Right ventricle myocardium superior (tissue), 1 donor: ENCODE results near the gene C10orf143. TPM values are rescaled to one million over a fixed set of nuclear protein-coding genes. Genes with fewer than 3 reads are reported as not detected.

Experiments
- ATAC-seq: fragments of 200-7000 bp; cut with Tn5 transposase; one replicate; pipeline ENCODE4 v1.9.1; 2020; ENCODE audit warnings: mild to moderate bottlenecking; ENCODE audit not compliant: poor library complexity
- DNase-seq: peaks from one replicate; pipeline ENCODE4 v3.0.0-alpha.2; 2020
- intact Hi-C: fragments of 100-400 bp; cut with DNase I; formaldehyde crosslinking; loops from one replicate; pipeline ENCODE4 v1.11.2; 2022
- total RNA-seq: library from RNA; stranded (reverse); fragmentation: NEBNext Ultra II Directional; extraction: Animal tissue kit (Norgen Biotek cat#: 25700); gene quantifications from one replicate; pipeline ENCODE4 v1.2.1, GENCODE V29; 2021
- donor health status: DM: no; HTN: yes; CAD: no; lungs with severe emphysema.

The C10orf143 gene
- total RNA-seq, 1 donor from 2014 or later, result 2.2 TPM

- ATAC-seq (no peak), DNase-seq (no peak)
- intact Hi-C loops, result no loop called here
These were observed 43.9 kb downstream of the C10orf143 start for GRCh38 chr10:130066743-130067142.

DNA sequence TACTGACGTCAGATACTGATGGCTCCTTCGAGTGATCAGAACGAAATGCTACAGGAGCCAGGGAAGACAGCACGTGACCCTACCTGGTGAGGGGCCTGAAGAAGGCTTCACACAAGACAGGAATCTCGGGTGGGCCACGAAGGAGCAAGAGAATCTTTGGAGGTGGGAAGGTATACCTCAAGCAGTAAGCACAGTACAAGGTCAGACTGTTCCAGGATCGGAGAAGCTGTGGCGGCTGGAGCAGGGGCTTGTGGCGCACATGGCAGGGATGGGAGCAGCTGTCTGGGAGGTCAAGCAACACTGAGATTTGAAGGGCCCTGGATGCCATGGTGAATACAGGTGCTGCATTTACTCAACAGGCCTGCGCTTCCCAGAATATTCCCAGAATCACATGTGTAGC is 45.4 kb downstream of the C10orf143 start:
- intact Hi-C loops, result no loop called here
- no peak for DNase-seq
- ATAC-seq, result peak; percentile 22

GRCh38 chr10:130064783-130065182 is 45.8 kb downstream of the C10orf143 start:
- ATAC-seq, result peak; percentile 49
- intact Hi-C loops, result no loop called here
- no peak for DNase-seq

DNA sequence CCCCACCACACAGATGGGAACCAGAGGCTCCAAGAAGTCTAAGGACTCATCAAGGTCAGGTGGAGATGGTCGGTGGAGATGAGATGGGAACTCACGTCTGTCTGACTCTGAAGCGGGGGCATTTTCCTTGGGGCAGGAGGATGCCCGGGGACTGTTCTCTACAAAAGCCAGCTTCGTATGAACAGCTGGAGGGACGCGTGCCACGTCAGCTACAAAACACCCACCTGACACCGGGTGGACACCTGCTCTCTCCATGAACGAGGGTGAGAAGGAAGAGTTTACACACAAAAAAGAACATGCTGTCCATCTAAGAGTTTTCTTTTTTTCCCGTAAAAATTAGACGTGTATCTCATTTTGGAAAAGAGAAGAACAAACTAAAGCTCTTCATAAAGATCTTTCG is 47.7 kb downstream of the C10orf143 start:
- no peak for ATAC-seq
- intact Hi-C loops, result no loop called here
- DNase-seq, result no peak

DNA sequence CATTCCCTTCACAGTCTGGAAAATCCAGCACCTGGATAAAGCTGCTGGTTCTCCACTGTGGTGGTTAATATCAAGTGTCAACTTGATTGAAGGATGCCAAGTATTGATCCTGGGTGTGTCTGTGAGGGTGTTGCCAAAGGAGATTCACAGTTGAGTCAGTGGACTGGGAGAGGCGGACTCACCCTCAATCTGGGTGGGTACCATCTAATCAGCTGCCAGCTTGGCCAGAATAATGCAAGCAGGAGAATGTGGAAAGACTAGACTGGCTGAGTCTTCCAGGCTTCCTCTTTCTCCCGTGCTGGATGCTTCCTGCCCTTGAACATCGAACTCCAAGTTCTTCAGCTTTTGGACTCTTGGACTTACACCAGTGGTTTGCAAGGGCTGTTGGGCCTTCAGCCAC is 48.4 kb downstream of the C10orf143 start:
- no peak for ATAC-seq
- intact Hi-C loops, result no loop called here
- DNase-seq, result no peak

GRCh38 chr10:130061760-130062159 is 48.9 kb downstream of the C10orf143 start:
- ATAC-seq, result no peak
- no peak for DNase-seq
- intact Hi-C loops, result no loop called here

DNA sequence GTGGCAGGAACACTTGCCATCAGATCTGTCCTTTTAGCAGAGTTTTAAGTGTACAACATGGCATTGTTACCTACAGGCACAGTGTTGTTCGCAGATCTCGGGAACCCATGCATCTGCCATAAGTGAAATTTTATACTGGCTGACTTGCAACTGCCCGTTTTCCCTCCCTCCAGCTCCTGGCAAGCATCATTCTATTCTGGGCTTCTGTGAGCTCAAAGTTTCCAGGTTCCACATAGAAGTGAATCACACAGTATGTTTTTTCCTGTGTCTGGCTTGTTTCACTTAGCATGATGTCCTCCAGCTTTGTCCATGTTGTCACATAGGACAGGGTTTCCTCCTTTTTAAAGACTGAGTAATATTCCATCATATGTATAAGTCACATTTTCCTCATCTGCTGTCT is 56.6 kb downstream of the C10orf143 start:
- no peak for DNase-seq
- ATAC-seq, result no peak
- intact Hi-C loops, result no loop called here

- intact Hi-C loops, result no loop called here
- no peak for ATAC-seq
- DNase-seq, result no peak
These were observed 57.1 kb downstream of the C10orf143 start for GRCh38 chr10:130053561-130053960.

- intact Hi-C loops, result no loop called here
- ATAC-seq, result no peak
- no peak for DNase-seq
These were observed 58.4 kb downstream of the C10orf143 start for GRCh38 chr10:130052193-130052592.

GRCh38 chr10:130050721-130051120 is 59.9 kb downstream of the C10orf143 start:
- intact Hi-C loops, result no loop called here
- ATAC-seq (no peak), DNase-seq (no peak)

- ATAC-seq (no peak), DNase-seq (no peak)
- intact Hi-C loops, result no loop called here
These were observed 60.6 kb downstream of the C10orf143 start for GRCh38 chr10:130049987-130050386.

GRCh38 chr10:130049244-130049643 is 61.4 kb downstream of the C10orf143 start:
- intact Hi-C loops, result no loop called here
- DNase-seq, result no peak
- ATAC-seq, result no peak

- ATAC-seq (no peak), DNase-seq (no peak)
- intact Hi-C loops, result no loop called here
These were observed 62.5 kb downstream of the C10orf143 start for GRCh38 chr10:130048081-130048480.

DNA sequence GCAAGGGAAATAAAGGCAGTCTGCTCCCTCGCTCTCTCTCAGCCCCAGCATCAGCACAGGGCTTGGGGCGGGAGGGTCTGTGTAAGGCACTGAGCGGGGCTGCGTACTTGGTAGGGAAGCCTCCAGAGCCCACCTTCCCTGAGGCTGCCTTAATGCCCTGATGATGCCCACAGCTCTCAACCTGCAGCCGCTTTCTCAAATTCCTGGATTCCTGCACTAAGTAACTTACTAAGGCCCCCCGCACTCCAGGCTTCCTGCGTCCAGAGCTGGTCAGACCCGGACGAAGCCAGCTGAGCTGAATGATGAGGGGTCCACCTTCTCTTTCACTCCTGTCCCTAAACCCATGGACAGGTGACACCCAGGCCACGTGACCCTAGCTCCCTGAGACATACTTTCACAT is 63.3 kb downstream of the C10orf143 start:
- DNase-seq (no peak), ATAC-seq (no peak)

GRCh38 chr10:130046591-130046990 is 64.0 kb downstream of the C10orf143 start:
- DNase-seq, result no peak
- ATAC-seq, result no peak
- intact Hi-C loops, result no loop called here

More for the DNA sequence above, 63.3 kb downstream of the C10orf143 start:
- intact Hi-C loops, result no loop called here

- no peak for ATAC-seq
- DNase-seq, result no peak
These were observed 64.8 kb downstream of the C10orf143 start for GRCh38 chr10:130045801-130046321.

DNA sequence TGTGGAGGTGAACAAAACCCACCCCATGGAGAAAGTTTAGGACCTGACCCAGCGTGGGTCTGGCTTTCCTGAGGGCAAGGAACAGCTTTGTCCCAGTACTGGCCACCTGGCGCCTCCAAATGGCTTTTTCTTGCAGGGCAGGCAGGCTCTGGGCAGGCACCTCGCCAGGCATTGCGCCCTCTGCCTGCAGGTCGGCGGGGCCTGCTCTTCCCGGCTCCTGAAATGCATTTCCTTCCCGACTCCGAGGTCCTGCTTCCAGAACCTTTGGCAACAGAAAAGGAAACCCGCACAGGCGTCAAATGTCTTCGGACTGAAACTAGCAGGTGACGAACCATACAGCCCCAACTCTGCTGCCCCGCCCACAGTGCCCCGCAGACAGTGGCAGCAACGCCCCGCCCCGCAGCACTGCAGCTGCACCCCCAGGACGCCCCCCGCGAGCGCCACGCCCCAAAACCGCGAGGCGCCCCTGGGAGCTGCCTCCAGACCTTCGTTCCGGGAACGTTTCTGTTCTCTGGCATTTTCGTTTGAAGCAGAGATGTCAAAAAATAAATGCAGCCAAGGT is 65.5 kb downstream of the C10orf143 start:
- intact Hi-C loops, result no loop called here
- DNase-seq (no peak), ATAC-seq (no peak)

More at GRCh38 chr10:130045801-130046321, 64.8 kb downstream of the C10orf143 start:
- intact Hi-C loops, result no loop called here

- intact Hi-C loops, result no loop called here
- ATAC-seq (no peak), DNase-seq (no peak)
These were observed 66.3 kb downstream of the C10orf143 start for GRCh38 chr10:130044067-130045061.

GRCh38 chr10:130043491-130043890 is 67.1 kb downstream of the C10orf143 start:
- no peak for ATAC-seq
- no peak for DNase-seq
- intact Hi-C loops, result no loop called here

- ATAC-seq, result no peak
- intact Hi-C loops, result no loop called here
- DNase-seq, result no peak
These were observed 68.2 kb downstream of the C10orf143 start for GRCh38 chr10:130042381-130042780.
